Lung microvascular endothelial cell (primary cell): ENCODE measurements around the gene SHE. TPM values are rescaled to one million over a fixed set of nuclear protein-coding genes. Genes with fewer than 3 reads are reported as not detected.

Experiments
- total RNA-seq: library from RNA; depleted of rRNA; stranded (reverse); fragments of >200 nt; gene quantifications from 2 replicates; pipeline ENCODE4 v1.2.1, GENCODE V29; 2014

SHE gene
- total RNA-seq, 1 donor from 2014 or later: 91.7 TPM

Other genes with a start within 250 kb of the SHE start
- 61.9 and 107 TPM in 2 replicates for gene HAX1, start 229.8 kb downstream of the SHE start, total RNA-seq
- under 0.01 TPM in 1 of 2 replicates, not detected in the other for gene AQP10, start 181.3 kb downstream of the SHE start, total RNA-seq
- gene ATP8B2, start 176.9 kb downstream of the SHE start, total RNA-seq: 38.4 and 54.4 TPM in 2 replicates
- gene IL6R, start 97.1 kb downstream of the SHE start, total RNA-seq: 7.6 and 9.7 TPM in 2 replicates
- 3.5 and 5.0 TPM in 2 replicates for gene TDRD10, start 193 bp downstream of the SHE start, total RNA-seq
- 25.9 and 43.3 TPM in 2 replicates for gene UBE2Q1, start 56.2 kb upstream of the SHE start, total RNA-seq
- under 0.01 TPM in 1 of 2 replicates, not detected in the other for gene CHRNB2, start 65.4 kb upstream of the SHE start, total RNA-seq
- gene ADAR, start 105.8 kb upstream of the SHE start, total RNA-seq: 56.9 and 66.5 TPM in 2 replicates